A673 (cell line): ENCODE data around the gene CHCHD6.

Source experiments
- CTCF ChIP-seq: fragments of 300-800, 200-600 bp; sonication (generic); conservative IDR thresholded peaks from 2 replicates; pipeline ENCODE4 v1.5.1; 2017; ENCODE audit warnings: low read depth, mild to moderate bottlenecking, antibody characterized with exemption, low read length, moderate library complexity, mixed read lengths
- EZH2 ChIP-seq: fragments of 200-600 bp; sonication (generic); IDR thresholded peaks from 2 replicates; pipeline ENCODE4 v1.6.1; 2017; ENCODE audit warnings: borderline replicate concordance, low read depth, mild to moderate bottlenecking, mixed read lengths, antibody characterized with exemption, low read length; ENCODE audit not compliant: poor library complexity, severe bottlenecking

DNA sequence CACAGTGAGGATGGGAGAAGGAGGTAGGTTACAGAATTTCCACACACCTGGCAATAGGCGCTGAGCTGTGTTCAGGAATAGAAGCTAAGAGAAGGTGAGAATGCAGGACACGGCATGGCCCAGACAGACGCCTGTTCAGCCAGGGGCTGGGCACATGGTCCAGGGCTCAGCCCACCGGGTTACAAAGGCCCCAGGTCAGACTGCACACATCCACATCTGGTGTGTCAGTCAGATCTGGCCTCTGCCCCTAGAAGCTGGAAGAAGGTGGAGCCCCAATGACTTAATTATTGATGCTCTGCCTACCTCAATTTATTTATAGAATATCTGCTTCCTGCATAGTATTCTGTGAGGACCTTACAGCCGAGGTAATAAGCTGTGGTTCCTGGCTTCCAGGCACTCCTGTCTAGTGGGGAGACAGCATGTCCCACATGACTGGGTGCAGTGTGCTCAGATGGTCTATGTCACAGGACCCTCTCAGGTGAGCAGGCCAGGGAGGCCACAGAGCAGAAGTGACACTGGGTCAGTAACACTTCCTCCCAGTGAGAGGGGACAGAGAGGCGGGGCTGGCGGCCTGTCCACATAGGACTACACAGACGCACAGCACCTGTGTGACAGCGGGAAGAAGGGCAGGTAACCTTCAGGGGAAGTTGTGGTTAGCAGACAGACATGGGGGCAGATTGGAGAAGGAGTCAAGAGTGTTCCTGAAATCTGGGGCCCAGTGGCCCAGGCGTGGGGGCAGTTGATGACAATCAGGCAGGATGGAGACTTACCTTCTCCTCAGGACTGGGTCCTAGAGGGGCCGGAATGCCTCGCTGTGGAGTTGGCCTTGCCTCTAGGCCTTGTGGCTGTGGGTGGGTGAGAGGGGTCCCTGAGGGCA is 240.3 kb downstream of the CHCHD6 start:
- no peak for TF ChIP-seq EZH2
- TF ChIP-seq CTCF: no peak
